ENCODE measurements around the gene LBHD1. TPM values are rescaled to one million over a fixed set of nuclear protein-coding genes. Genes with fewer than 3 reads are reported as not detected.
A peak's percentile ranks its signal among the peaks of the same experiment; 100 is the strongest.

Gene LBHD1
- total and polyA plus RNA-seq, 7 donors = 2.0 to 12.9 (median 3.9) TPM

GRCh38 chr11:62687508-62688396, 15.7 kb upstream of the LBHD1 start:
- Histone ChIP-seq H3K9me3 (no peaks in the 10 kb centered on the region), H3K27ac (peak overlapping the region; percentile 67 to 74 (median 74)), H3K4me3 (peak overlapping the region; percentile 24 to 48 (median 44)), H3K27me3 (peaks cover 0 to 13% (median 13%) of the 10 kb centered on the region in 3 donors), H3K4me1 (peaks cover 0 to 34% (median 21%) of the 10 kb centered on the region in 4 donors), H3K36me3 (peaks cover 0 to 28% (median 13%) of the 10 kb centered on the region in 4 donors)
- peak; percentile 69 for DNase-seq
- intact Hi-C loops (cut with DNase I) = no loop called here
- TF ChIP-seq POLR2A (IDR thresholded peaks at IDR 0.05) (no peak), POLR2AphosphoS5 (IDR thresholded peaks at IDR 0.05) (peak in 1 of 4 donors; percentile 14)
- TF ChIP-seq, protein P1, sequence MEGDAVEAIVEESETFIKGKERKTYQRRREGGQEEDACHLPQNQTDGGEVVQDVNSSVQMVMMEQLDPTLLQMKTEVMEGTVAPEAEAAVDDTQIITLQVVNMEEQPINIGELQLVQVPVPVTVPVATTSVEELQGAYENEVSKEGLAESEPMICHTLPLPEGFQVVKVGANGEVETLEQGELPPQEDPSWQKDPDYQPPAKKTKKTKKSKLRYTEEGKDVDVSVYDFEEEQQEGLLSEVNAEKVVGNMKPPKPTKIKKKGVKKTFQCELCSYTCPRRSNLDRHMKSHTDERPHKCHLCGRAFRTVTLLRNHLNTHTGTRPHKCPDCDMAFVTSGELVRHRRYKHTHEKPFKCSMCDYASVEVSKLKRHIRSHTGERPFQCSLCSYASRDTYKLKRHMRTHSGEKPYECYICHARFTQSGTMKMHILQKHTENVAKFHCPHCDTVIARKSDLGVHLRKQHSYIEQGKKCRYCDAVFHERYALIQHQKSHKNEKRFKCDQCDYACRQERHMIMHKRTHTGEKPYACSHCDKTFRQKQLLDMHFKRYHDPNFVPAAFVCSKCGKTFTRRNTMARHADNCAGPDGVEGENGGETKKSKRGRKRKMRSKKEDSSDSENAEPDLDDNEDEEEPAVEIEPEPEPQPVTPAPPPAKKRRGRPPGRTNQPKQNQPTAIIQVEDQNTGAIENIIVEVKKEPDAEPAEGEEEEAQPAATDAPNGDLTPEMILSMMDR (IDR thresholded peaks at IDR 0.05) = no peak
- WGBS, 2 donors = 32 to 36% methylated on average over 74 of the region's 74 CpGs

DNA sequence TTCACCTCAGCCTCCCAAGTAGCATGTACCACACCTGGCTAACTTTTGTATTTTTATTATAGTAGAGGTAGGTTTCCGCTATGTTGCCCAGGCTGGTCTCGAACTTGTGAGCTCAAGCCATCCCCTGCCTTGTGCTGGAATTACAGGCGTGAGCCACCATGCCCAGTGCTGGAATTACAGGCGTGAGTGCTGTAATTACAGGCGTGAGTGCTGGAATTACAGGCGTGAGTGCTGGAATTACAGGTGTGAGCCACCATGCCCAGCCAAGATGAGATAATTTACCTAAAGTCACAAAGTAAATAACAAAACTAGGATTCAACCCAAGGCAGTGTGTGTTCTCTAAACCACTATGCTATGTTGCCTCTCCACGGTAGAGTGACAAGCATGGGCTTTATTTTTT, 10.5 kb upstream of the LBHD1 start:
- 29 to 75% methylated on average over 7 of the region's 7 CpGs for WGBS, 2 donors
- DNase-seq = no peak
- H3K9me3 ChIP-seq = no peaks in the 10 kb centered on the region
- TF ChIP-seq POLR2AphosphoS5 (IDR thresholded peaks at IDR 0.05) = no peak
- TF ChIP-seq EP300 (IDR thresholded peaks at IDR 0.05) = no peak
- TF ChIP-seq, protein P1 (IDR thresholded peaks at IDR 0.05) = no peak
- TF ChIP-seq POLR2A (IDR thresholded peaks at IDR 0.05) = no peak
- peaks cover 0 to 29% (median 22%) of the 10 kb centered on the region in 4 donors for H3K4me1 ChIP-seq
- peaks cover 0 to 1% (median under 1%) of the 10 kb centered on the region in 3 donors for H3K27me3 ChIP-seq
- peaks cover 0 to 5% (median 2%) of the 10 kb centered on the region in 4 donors for H3K36me3 ChIP-seq
- H3K27ac ChIP-seq = no peak overlapping the region
- no peak overlapping the region for H3K4me3 ChIP-seq
- intact Hi-C loops (cut with DNase I) = no loop called here

GRCh38 chr11:62680825-62681240, 8.8 kb upstream of the LBHD1 start:
- DNase-seq = peak; percentile 73
- peak overlapping the region in 3 of 4 donors; percentile 86 to 93 (median 91) for H3K27ac ChIP-seq
- 41 to 57% methylated on average over 4 of the region's 4 CpGs for WGBS, 2 donors
- no peaks in the 10 kb centered on the region for H3K27me3 ChIP-seq
- peaks cover 0 to 33% (median 21%) of the 10 kb centered on the region in 4 donors for H3K4me1 ChIP-seq
- intact Hi-C loops (cut with DNase I) = no loop called here
- peaks cover 0 to 21% (median 10%) of the 10 kb centered on the region in 4 donors for H3K36me3 ChIP-seq
- H3K9me3 ChIP-seq = no peaks in the 10 kb centered on the region
- TF ChIP-seq, protein P1 (IDR thresholded peaks at IDR 0.05) = peak in 3 of 4 experiments; percentile 16 to 38 (median 32)
- TF ChIP-seq POLR2A (IDR thresholded peaks at IDR 0.05) = no peak
- H3K4me3 ChIP-seq = no peak overlapping the region

DNA sequence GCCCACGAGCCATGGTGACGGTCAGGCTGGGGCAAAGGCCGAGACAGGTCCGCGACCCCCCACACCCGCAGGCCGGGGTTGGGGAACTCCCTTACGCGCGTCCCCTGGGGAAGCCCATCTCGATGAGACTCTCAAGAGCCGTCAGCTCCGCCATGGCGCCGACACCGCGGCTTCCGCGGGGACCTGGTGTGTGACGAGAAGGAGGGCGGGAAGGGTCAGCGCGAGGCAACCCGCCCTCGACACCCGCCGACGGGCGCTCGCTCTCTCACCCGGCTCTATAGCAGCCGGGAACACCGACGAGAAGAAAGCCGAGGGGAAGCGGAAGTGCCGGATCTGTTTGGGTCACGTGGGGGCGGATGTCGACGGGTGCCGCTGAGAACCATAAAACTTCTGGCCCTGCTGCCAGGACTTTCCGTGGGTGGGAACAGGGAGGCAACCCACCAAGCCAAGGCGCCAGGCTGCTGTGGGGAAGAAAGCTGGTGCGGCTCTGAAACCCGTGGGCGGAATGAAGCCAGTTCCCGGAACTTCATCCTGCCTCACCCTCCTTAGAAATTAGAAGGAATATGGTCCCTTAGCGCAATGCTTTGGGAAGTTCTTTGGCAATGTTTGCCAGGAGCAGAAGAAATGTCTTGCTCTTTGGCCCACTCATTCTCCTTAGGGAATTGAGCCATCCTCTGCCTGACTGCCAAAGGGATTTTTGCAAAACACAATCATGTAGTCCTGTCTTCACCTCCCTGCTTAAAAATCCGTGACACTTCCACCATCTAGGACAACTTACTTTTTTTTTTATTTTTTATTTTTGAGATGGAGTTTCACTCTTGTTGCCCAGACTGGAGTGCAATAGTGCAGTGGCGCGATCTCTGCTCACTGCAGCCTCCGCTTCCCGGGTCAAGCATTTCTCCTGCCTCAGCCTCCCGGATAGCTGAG, 7.0 kb upstream of the LBHD1 start, which contains the start of gene UBXN1:
Gene UBXN1, minus strand, starts transcription at position 304 of the 927 bp plus-strand sequence. Its CDS starts 150 bp downstream, at position 154.
- intact Hi-C loops (cut with DNase I) = no loop called here
- WGBS, 2 donors = 7 to 9% methylated on average over 55 of the region's 55 CpGs
- TF ChIP-seq EP300 (IDR thresholded peaks at IDR 0.05) (peak in 1 of 4 donors; percentile 38), POLR2A (IDR thresholded peaks at IDR 0.05) (peak; percentile 45 to 74), POLR2AphosphoS5 (IDR thresholded peaks at IDR 0.05) (peak; percentile 76 to 91 (median 84))
- TF ChIP-seq, protein P1 (IDR thresholded peaks at IDR 0.05) = no peak

More for the DNA sequence above, 7.0 kb upstream of the LBHD1 start, which contains the start of gene UBXN1:
- Histone ChIP-seq H3K4me3 (peak within 1 kb of the TSS; percentile 74 to 99 (median 96)), H3K27ac (peak within 1 kb of the TSS; percentile 86 to 93 (median 92)), H3K4me1 (peaks cover 0 to 33% (median 21%) of the 10 kb centered on the region in 4 donors), H3K36me3 (peaks cover 0 to 33% (median 10%) of the 10 kb centered on the region in 4 donors), H3K9me3 (no peaks in the 10 kb centered on the region), H3K27me3 (no peaks in the 10 kb centered on the region)
- peak; percentile 96 for DNase-seq

Measured in sigmoid colon (tissue), 7 donors.